ENCODE data around the gene MAP3K14.

MAP3K14 gene

DNA sequence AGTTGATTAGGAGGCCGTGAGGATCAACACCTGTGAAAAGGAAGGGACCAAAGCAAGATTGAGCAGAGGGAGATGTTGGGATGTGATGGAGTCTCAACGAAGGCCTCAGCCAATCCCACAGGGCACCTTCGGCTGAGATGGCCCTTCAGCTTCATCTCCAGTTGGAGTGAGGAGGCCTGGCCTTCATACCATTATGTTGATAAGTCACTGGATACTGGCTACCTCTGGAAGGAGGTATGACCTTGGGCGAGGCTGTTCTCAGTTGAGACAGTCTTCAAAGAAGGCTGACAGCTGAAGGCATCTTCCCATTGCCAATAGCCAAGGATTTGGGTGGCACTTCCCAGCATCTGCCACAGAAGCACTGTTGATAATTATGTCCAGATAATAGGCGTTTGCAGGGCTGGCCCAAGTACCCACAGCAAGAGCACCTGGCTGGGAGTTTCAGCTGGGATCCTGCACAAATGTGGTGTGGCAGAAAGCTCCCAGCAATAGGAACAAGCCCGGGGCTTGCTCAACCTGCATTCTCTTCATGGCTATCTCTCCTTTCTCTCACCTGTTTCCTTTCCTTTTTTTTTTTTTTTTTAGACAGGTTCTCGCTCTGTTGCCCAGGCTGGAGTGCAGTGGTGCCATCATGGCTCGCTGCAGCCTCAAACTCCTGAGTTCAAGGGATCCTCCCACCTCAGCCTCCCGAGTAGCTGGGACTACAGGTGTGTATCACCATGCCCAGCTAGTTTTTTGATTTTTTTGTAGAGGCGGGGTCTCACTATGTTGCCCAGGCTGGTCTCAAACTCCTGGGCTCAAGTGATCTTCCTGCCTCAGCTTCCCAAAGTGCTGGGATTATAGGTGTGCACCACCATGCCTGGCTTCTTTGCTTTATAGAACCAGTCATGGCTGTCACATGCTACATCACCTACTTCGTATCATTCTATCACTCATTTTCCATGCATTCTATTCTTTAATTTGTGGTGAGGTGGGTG, 18.2 kb upstream of the MAP3K14 start:
- no peak overlapping the region for H3K27ac ChIP-seq
- no peak overlapping the region for H3K4me3 ChIP-seq
- TF ChIP-seq FOXP2 (optimal IDR thresholded peaks at IDR 0.05; ENCODE audit: control extremely low read depth, extremely low read length, insufficient read depth) = no peak
- no peak for TF ChIP-seq POLR2AphosphoS5 (IDR thresholded peaks at IDR 0.05; ENCODE audit: borderline replicate concordance, low read depth, low read length)
- TF ChIP-seq EZH2 (IDR thresholded peaks at IDR 0.05) = no peak
- H3K9ac ChIP-seq (ENCODE audit: insufficient read length) = no peak overlapping the region
- no peaks in the 10 kb centered on the region for H3K9me3 ChIP-seq (ENCODE audit: low read depth, low read length)
- no peaks in the 10 kb centered on the region for H3K36me3 ChIP-seq (ENCODE audit: insufficient read depth, low read length)
- no peak for DNase-seq (ENCODE audit: low read depth, low spot score)

DNA sequence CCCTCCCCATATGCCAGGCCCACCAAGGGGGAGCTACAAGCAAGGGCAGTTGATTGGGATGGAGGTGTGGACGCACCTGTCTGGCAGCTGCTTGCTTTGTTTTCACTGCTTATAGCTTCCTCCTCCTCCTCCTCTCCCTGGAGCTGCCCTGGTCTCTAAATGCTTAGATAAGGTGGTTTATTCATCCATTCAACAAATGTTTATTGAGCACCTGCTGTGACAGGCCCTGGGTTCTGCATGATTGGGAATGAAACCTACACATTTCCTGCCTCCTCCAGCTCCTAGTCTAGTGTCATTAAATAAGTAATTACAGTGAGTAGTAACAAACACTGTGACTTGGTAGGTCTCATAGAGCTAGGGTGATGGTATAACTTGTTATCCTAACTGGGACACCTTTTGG, 17.4 kb upstream of the MAP3K14 start:
- Histone ChIP-seq H3K27ac (no peak overlapping the region), H3K4me3 (no peak overlapping the region), H3K9ac (ENCODE audit: insufficient read length) (no peak overlapping the region), H3K36me3 (ENCODE audit: insufficient read depth, low read length) (no peaks in the 10 kb centered on the region), H3K9me3 (ENCODE audit: low read depth, low read length) (no peaks in the 10 kb centered on the region)
- DNase-seq (ENCODE audit: low read depth, low spot score) = no peak
- TF ChIP-seq POLR2AphosphoS5 (IDR thresholded peaks at IDR 0.05; ENCODE audit: borderline replicate concordance, low read depth, low read length) = no peak
- no peak for TF ChIP-seq FOXP2 (optimal IDR thresholded peaks at IDR 0.05; ENCODE audit: control extremely low read depth, extremely low read length, insufficient read depth)
- TF ChIP-seq EZH2 (IDR thresholded peaks at IDR 0.05) = no peak

DNA sequence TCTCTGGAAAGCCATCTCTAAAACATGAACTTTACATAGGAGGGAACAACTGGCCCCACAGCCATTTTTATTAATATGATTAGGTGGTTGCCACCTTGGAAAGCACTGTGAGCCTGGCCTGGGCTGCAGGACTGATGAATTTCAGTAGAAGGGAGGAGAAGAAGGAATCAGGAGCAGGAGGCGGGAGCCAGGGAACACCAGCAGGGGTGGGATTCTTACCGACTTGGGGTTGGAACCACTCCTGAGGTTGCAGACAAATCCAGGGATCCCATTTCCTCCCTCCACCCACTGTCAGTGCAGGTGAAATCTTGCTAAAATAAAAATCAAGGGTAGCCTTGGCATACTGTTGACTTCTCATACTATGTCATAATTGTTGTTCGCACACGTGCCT, 16.9 kb upstream of the MAP3K14 start:
- TF ChIP-seq EZH2 (IDR thresholded peaks at IDR 0.05) = no peak
- no peak overlapping the region for H3K27ac ChIP-seq
- H3K4me3 ChIP-seq = no peak overlapping the region

DNA sequence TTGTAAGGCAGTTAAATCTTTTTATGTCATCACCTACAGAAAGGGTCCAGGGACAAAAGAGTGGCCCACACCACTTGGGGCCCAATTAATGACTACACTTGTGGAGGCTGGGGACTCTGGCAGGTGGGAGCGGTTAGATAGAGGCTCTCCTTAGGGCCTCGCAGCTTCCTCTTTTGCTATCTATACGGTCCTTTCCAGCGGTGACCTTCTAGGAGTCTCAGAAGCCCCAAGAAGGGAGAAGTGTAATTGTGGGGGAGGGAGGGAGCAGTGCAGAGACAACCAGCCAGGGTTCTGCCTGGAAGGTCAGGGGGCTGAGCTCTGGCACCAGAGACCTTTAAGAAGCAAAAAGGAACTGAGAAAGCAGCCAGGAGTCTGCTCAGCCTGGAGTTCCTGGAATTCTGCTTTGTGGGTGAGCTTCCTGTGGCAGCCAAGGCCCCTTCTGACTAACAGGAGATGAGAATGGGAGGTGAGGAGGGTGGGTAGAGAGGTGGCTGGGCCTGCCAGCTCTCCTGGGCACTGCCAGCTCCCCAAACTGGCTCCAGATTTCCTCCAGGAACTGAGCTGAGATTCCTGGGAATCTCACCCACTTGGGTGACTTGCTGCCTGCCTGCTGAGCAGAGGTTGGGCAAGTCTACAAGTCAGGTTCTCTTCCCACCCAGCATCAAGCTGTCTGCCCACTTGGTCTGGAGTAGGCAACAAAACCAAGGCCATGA, 16.3 kb upstream of the MAP3K14 start:
- TF ChIP-seq FOXP2 (optimal IDR thresholded peaks at IDR 0.05; ENCODE audit: control extremely low read depth, extremely low read length, insufficient read depth) = no peak
- TF ChIP-seq POLR2AphosphoS5 (IDR thresholded peaks at IDR 0.05; ENCODE audit: borderline replicate concordance, low read depth, low read length) = no peak
- no peak for TF ChIP-seq EZH2 (IDR thresholded peaks at IDR 0.05)
- no peaks in the 10 kb centered on the region for H3K9me3 ChIP-seq (ENCODE audit: low read depth, low read length)
- no peaks in the 10 kb centered on the region for H3K36me3 ChIP-seq (ENCODE audit: insufficient read depth, low read length)
- no peak overlapping the region for H3K9ac ChIP-seq (ENCODE audit: insufficient read length)
- no peak for DNase-seq (ENCODE audit: low read depth, low spot score)
- no peak overlapping the region for H3K4me3 ChIP-seq
- no peak overlapping the region for H3K27ac ChIP-seq

More for the DNA sequence above, 16.9 kb upstream of the MAP3K14 start:
- Histone ChIP-seq H3K9me3 (ENCODE audit: low read depth, low read length) (no peaks in the 10 kb centered on the region), H3K9ac (ENCODE audit: insufficient read length) (no peak overlapping the region), H3K36me3 (ENCODE audit: insufficient read depth, low read length) (no peaks in the 10 kb centered on the region)
- DNase-seq (ENCODE audit: low read depth, low spot score) = no peak

DNA sequence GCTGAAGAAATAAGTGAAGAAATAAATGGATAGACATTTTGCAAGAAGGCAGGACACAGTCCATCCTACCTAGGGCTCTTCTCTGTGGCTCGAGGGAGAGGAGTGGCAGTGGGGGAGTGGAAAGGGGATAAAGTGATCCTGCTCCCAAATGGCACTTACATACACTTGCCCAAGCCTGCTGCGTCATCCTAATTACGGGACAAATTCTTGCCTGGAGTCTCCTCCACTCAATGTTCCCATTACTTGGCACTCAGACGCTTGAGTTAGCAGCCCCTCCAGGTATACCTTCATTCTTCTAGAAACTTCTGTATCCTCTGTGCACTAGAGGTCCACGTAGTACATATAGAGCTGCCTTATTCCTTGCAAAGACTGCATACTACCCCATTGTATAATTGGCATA, 15.7 kb upstream of the MAP3K14 start:
- no peak for DNase-seq (ENCODE audit: low read depth, low spot score)
- no peak overlapping the region for H3K4me3 ChIP-seq
- H3K9me3 ChIP-seq (ENCODE audit: low read depth, low read length) = no peaks in the 10 kb centered on the region
- no peaks in the 10 kb centered on the region for H3K36me3 ChIP-seq (ENCODE audit: insufficient read depth, low read length)
- no peak overlapping the region for H3K27ac ChIP-seq
- TF ChIP-seq EZH2 (IDR thresholded peaks at IDR 0.05) (no peak), POLR2AphosphoS5 (IDR thresholded peaks at IDR 0.05; ENCODE audit: borderline replicate concordance, low read depth, low read length) (no peak), FOXP2 (optimal IDR thresholded peaks at IDR 0.05; ENCODE audit: control extremely low read depth, extremely low read length, insufficient read depth) (no peak)
- no peak overlapping the region for H3K9ac ChIP-seq (ENCODE audit: insufficient read length)

DNA sequence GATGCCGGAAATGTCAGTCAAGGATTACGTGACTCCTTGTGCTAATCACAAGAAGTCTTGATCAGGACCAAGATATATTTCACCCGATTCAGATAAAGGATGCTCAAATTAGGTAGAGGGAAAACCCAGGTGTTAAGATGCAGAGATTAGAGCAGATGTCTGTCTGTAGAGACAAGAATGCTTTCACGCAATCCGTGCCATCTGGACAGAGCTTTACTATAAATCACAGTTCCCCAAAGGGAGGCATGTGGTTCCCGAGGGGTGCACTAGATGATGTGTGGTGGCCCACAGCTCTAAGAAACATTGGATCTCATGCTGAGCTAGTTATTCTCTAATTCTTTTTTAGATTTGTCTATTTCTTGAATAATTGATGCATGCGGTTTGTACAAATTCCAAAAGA, 9.8 kb upstream of the MAP3K14 start:
- H3K9me3 ChIP-seq (ENCODE audit: low read depth, low read length) = no peaks in the 10 kb centered on the region
- H3K9ac ChIP-seq (ENCODE audit: insufficient read length) = no peak overlapping the region
- no peak overlapping the region for H3K27ac ChIP-seq
- H3K4me3 ChIP-seq = no peak overlapping the region
- DNase-seq (ENCODE audit: low read depth, low spot score) = no peak
- TF ChIP-seq FOXP2 (optimal IDR thresholded peaks at IDR 0.05; ENCODE audit: control extremely low read depth, extremely low read length, insufficient read depth) = no peak
- no peak for TF ChIP-seq POLR2AphosphoS5 (IDR thresholded peaks at IDR 0.05; ENCODE audit: borderline replicate concordance, low read depth, low read length)
- TF ChIP-seq EZH2 (IDR thresholded peaks at IDR 0.05) = no peak
- no peaks in the 10 kb centered on the region for H3K36me3 ChIP-seq (ENCODE audit: insufficient read depth, low read length)

DNA sequence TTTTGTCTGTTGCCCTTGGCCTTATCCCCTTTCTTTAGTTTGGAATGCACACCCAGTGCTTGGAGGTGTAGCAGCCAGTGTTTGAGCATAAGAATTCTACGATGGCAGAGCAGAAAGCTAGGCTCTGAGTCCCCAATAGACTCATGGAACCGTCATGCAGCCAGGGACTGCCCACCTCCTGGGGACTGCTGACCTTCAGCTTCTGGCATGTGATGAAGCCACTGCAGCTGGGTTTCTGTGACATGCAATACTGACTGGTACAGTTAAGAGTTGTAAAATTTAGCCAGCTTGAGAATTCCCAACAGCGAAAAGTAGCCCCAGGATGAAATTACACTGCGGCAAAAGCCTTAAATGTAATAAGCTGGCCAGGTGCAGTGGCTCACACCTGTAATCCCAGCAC, 9.0 kb upstream of the MAP3K14 start:
- Histone ChIP-seq H3K9me3 (ENCODE audit: low read depth, low read length) (no peaks in the 10 kb centered on the region), H3K27ac (no peak overlapping the region), H3K9ac (ENCODE audit: insufficient read length) (no peak overlapping the region), H3K36me3 (ENCODE audit: insufficient read depth, low read length) (no peaks in the 10 kb centered on the region), H3K4me3 (no peak overlapping the region)
- TF ChIP-seq FOXP2 (optimal IDR thresholded peaks at IDR 0.05; ENCODE audit: control extremely low read depth, extremely low read length, insufficient read depth) (no peak), POLR2AphosphoS5 (IDR thresholded peaks at IDR 0.05; ENCODE audit: borderline replicate concordance, low read depth, low read length) (no peak), EZH2 (IDR thresholded peaks at IDR 0.05) (no peak)
- DNase-seq (ENCODE audit: low read depth, low spot score) = no peak

DNA sequence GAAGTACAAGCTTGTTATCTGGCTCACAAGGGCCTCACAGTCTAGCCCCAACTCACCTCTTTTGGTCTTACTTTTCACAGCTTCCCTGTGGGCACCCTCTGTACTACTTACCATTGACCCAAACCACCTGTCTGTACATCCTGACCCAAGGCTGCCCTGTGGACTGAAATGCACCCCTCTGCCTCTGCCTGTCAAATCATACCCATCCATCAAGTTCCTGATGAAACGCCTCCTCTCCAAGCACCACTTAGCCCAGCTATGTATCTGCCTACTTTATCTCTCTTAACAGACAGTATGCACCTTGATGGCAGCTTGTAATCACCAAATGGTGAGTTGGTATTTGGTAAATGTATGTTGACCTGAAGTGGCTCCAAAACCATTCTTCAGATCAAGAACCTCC, 7.5 kb upstream of the MAP3K14 start:
- no peak for DNase-seq (ENCODE audit: low read depth, low spot score)
- no peak overlapping the region for H3K4me3 ChIP-seq
- no peak overlapping the region for H3K27ac ChIP-seq
- no peaks in the 10 kb centered on the region for H3K9me3 ChIP-seq (ENCODE audit: low read depth, low read length)
- H3K9ac ChIP-seq (ENCODE audit: insufficient read length) = no peak overlapping the region
- TF ChIP-seq FOXP2 (optimal IDR thresholded peaks at IDR 0.05; ENCODE audit: control extremely low read depth, extremely low read length, insufficient read depth) (no peak), POLR2AphosphoS5 (IDR thresholded peaks at IDR 0.05; ENCODE audit: borderline replicate concordance, low read depth, low read length) (no peak), EZH2 (IDR thresholded peaks at IDR 0.05) (no peak)
- H3K36me3 ChIP-seq (ENCODE audit: insufficient read depth, low read length) = no peaks in the 10 kb centered on the region

Data from SK-N-MC (cell line).